CD4-positive, alpha-beta memory T cell (primary cell): ENCODE measurements around the gene SEPTIN2. TPM values are rescaled to one million over a fixed set of nuclear protein-coding genes. Genes with fewer than 3 reads are reported as not detected.
"Not testable (repeated sequence)": the region's sequence is repeated elsewhere in the genome, so short reads cannot be mapped to it uniquely, and the experiment has no call there.

Source experiments
- CTCF ChIA-PET: fragments of 350-600 bp; sonication (Branson Sonifier 250); formaldehyde crosslinking; loops from one replicate; lab custom pipeline; 2021; ENCODE audit warnings: inconsistent platforms; ENCODE audit not compliant: partially characterized antibody; lab: Charles Lee
- POLR2A ChIA-PET: fragments of 350-600 bp; sonication (Branson Sonifier 250); formaldehyde crosslinking; loops from one replicate; lab custom pipeline; 2021; ENCODE audit not compliant: partially characterized antibody; lab: Charles Lee
- DNase-seq, 5 donors: peaks; one replicate each; pipeline versions ENCODE4 v3.0.0 to v3.0.0-alpha.2; 2020 to 2022; ENCODE audit warnings: mixed read lengths in 1 of 5
- H3K27ac ChIP-seq: one replicate; pipeline ENCODE4 v1.7.0; 2013; ENCODE audit warnings: low read depth, low read length
- H3K27me3 ChIP-seq: 2 replicates; pipeline ENCODE4 v1.7.0; 2013; ENCODE audit warnings: mild to moderate bottlenecking, low read length, moderate library complexity; ENCODE audit not compliant: insufficient read depth
- H3K36me3 ChIP-seq: 2 replicates; pipeline ENCODE4 v1.7.0; 2013; ENCODE audit warnings: mild to moderate bottlenecking, low read length, moderate library complexity; ENCODE audit not compliant: insufficient read depth
- H3K4me1 ChIP-seq: 2 replicates; pipeline ENCODE4 v1.7.0; 2013; ENCODE audit warnings: mild to moderate bottlenecking, low read length, moderate library complexity; ENCODE audit not compliant: insufficient read depth
- H3K4me3 ChIP-seq, 2 donors: one replicate each; pipeline ENCODE4 v1.7.0; 2013; ENCODE audit warnings: low read length in 2 of 2, mild to moderate bottlenecking in 1 of 2
- H3K9me3 ChIP-seq, 2 donors: one replicate each; pipeline ENCODE4 v1.7.0; 2013; ENCODE audit warnings: low read length in 2 of 2, control low read depth in 1 of 2; ENCODE audit not compliant: control insufficient read depth in 1 of 2
- H3K27ac Mint-ChIP-seq, 7 donors: one replicate each; pipeline ENCODE4 v1.8.0; 2020 to 2021; ENCODE audit warnings: mixed read lengths in 7 of 7, mild to moderate bottlenecking in 6 of 7, inconsistent platforms in 3 of 7, moderate library complexity in 3 of 7
- H3K27me3 Mint-ChIP-seq, 2 donors: one replicate each; pipeline ENCODE4 v1.8.0; 2020 to 2021; ENCODE audit warnings: mixed read lengths in 2 of 2
- H3K36me3 Mint-ChIP-seq, 2 donors: one replicate each; pipeline ENCODE4 v1.8.0; 2020 to 2021; ENCODE audit warnings: mixed read lengths in 2 of 2, inconsistent platforms in 1 of 2, mild to moderate bottlenecking in 1 of 2
- H3K4me1 Mint-ChIP-seq, 4 donors: one replicate each; pipeline ENCODE4 v1.8.0; 2020 to 2021; ENCODE audit warnings: mixed read lengths in 4 of 4, mild to moderate bottlenecking in 1 of 4
- H3K4me3 Mint-ChIP-seq, 8 donors: one replicate each; pipeline ENCODE4 v1.8.0; 2020 to 2021; ENCODE audit warnings: mixed read lengths in 8 of 8, mild to moderate bottlenecking in 7 of 8, moderate library complexity in 6 of 8, inconsistent platforms in 3 of 8
- H3K9me3 Mint-ChIP-seq, 8 donors: one replicate each; pipeline ENCODE4 v1.8.0; 2020 to 2021; ENCODE audit warnings: mixed read lengths in 8 of 8, mild to moderate bottlenecking in 5 of 8, inconsistent platforms in 3 of 8, moderate library complexity in 1 of 8
- intact Hi-C: fragments of 100-400 bp; cut with micrococcal nuclease; formaldehyde crosslinking; loops from one replicate; pipeline ENCODE4 v1.15.1; 2023
- polyA plus RNA-seq, 2 donors: library from polyadenylated mRNA; unstranded; fragments of 300-500 nt; fragmentation: Illumina TruSeq; gene quantifications; one replicate each; pipeline ENCODE4 v1.2.3, GENCODE V29; 2021
- total RNA-seq, 2 experiments: library from RNA; stranded (reverse); gene quantifications; one replicate each; pipeline ENCODE4 v1.2.3, GENCODE V29; 2021

SEPTIN2 gene
- total and polyA plus RNA-seq, 4 experiments from 2014 or later: 187 to 362 (median 290) TPM

- ChIA-PET POLR2A (no interaction called here), CTCF (interaction anchor here (0.7 kb wide), 1 partner anchor 308 kb away, joined by 4 read pairs; no protein-coding TSS in a partner anchor)
- H3K27me3 ChIP-seq: no peaks in the 10 kb centered on the region
- H3K4me1 ChIP-seq: no peaks in the 10 kb centered on the region
- H3K27ac ChIP-seq: no peak overlapping the region
- H3K36me3 Mint-ChIP-seq: peaks cover 2 to 15% of the 10 kb centered on the region in 2 donors
- intact Hi-C loops: no loop called here
- H3K36me3 ChIP-seq: no peaks in the 10 kb centered on the region
- no peak overlapping the region for H3K27ac Mint-ChIP-seq
- no peak for DNase-seq
- H3K9me3 ChIP-seq: no peaks in the 10 kb centered on the region
- H3K4me3 ChIP-seq: no peak overlapping the region
- peaks cover 0 to 6% (median under 1%) of the 10 kb centered on the region in 4 donors for H3K4me1 Mint-ChIP-seq
- H3K4me3 Mint-ChIP-seq: no peak overlapping the region
- peaks cover 0 to 2% (median 0%) of the 10 kb centered on the region in 8 donors for H3K9me3 Mint-ChIP-seq
- no peaks in the 10 kb centered on the region for H3K27me3 Mint-ChIP-seq
Observed at GRCh38 chr2:241386519-241386918, 70.8 kb downstream of the SEPTIN2 start.

- H3K27ac ChIP-seq: no peak overlapping the region
- H3K36me3 Mint-ChIP-seq: peaks cover 0 to 8% of the 10 kb centered on the region in 2 donors
Observed at GRCh38 chr2:241389697-241390096, 74.0 kb downstream of the SEPTIN2 start.

GRCh38 chr2:241390301-241391206 lies 74.8 kb downstream of the SEPTIN2 start:
- intact Hi-C loops: no loop called here
- H3K9me3 Mint-ChIP-seq: peaks cover 0 to 2% (median 0%) of the 10 kb centered on the region in 8 donors

More at GRCh38 chr2:241389697-241390096, 74.0 kb downstream of the SEPTIN2 start:
- Mint-ChIP-seq H3K4me1 (peaks cover 0 to 1% (median 0%) of the 10 kb centered on the region in 4 donors), H3K27me3 (no peaks in the 10 kb centered on the region), H3K27ac (no peak overlapping the region), H3K4me3 (no peak overlapping the region), H3K9me3 (peaks cover 0 to 2% (median 0%) of the 10 kb centered on the region in 8 donors)
- intact Hi-C loops: no loop called here
- no peak for DNase-seq
- Histone ChIP-seq H3K4me3 (no peak overlapping the region), H3K9me3 (no peaks in the 10 kb centered on the region), H3K36me3 (no peaks in the 10 kb centered on the region), H3K27me3 (no peaks in the 10 kb centered on the region), H3K4me1 (no peaks in the 10 kb centered on the region)
- ChIA-PET CTCF (no interaction called here), POLR2A (no interaction called here)

GRCh38 chr2:241391892-241392665 lies 76.4 kb downstream of the SEPTIN2 start:
- ChIA-PET CTCF (interaction anchor here (1.0 kb wide), 2 partner anchors 101 to 478 kb away, joined by 3 read pairs; no protein-coding TSS in a partner anchor), POLR2A (no interaction called here)
- Histone ChIP-seq H3K4me1 (no peaks in the 10 kb centered on the region), H3K9me3 (no peaks in the 10 kb centered on the region), H3K27ac (no peak overlapping the region), H3K36me3 (no peaks in the 10 kb centered on the region), H3K4me3 (no peak overlapping the region), H3K27me3 (no peaks in the 10 kb centered on the region)
- peaks cover 0 to 1% (median 0%) of the 10 kb centered on the region in 4 donors for H3K4me1 Mint-ChIP-seq
- peaks cover 0 to 2% (median 0%) of the 10 kb centered on the region in 8 donors for H3K9me3 Mint-ChIP-seq
- peaks cover 5 to 6% of the 10 kb centered on the region in 2 donors for H3K36me3 Mint-ChIP-seq
- peak; percentile 6 to 38 (median 14) for DNase-seq
- intact Hi-C loops: no loop called here
- H3K4me3 Mint-ChIP-seq: no peak overlapping the region
- H3K27ac Mint-ChIP-seq: peak overlapping the region in 1 of 7 donors; percentile 11
- no peaks in the 10 kb centered on the region for H3K27me3 Mint-ChIP-seq

More at GRCh38 chr2:241390301-241391206, 74.8 kb downstream of the SEPTIN2 start:
- no peaks in the 10 kb centered on the region for H3K4me1 ChIP-seq
- H3K4me3 ChIP-seq: no peak overlapping the region
- Mint-ChIP-seq H3K36me3 (peaks cover 3 to 10% of the 10 kb centered on the region in 2 donors), H3K27ac (no peak overlapping the region), H3K27me3 (no peaks in the 10 kb centered on the region), H3K4me3 (no peak overlapping the region), H3K4me1 (peaks cover 0 to 1% (median 0%) of the 10 kb centered on the region in 4 donors)
- no peaks in the 10 kb centered on the region for H3K36me3 ChIP-seq
- H3K9me3 ChIP-seq: no peaks in the 10 kb centered on the region
- ChIA-PET POLR2A (no interaction called here), CTCF (interaction anchor here (1.0 to 1.1 kb wide), 4 partner anchors 10 to 539 kb away, joined by 3 read pairs; no protein-coding TSS in a partner anchor)
- H3K27me3 ChIP-seq: no peaks in the 10 kb centered on the region
- no peak for DNase-seq
- no peak overlapping the region for H3K27ac ChIP-seq

- H3K27ac Mint-ChIP-seq, H3K9me3 ChIP-seq, H3K4me1 ChIP-seq, H3K27me3 ChIP-seq, H3K27me3 Mint-ChIP-seq, H3K36me3 Mint-ChIP-seq, DNase-seq, H3K27ac ChIP-seq, H3K4me3 ChIP-seq, H3K36me3 ChIP-seq, H3K4me1 Mint-ChIP-seq, H3K4me3 Mint-ChIP-seq, intact Hi-C loops, H3K9me3 Mint-ChIP-seq: not testable (repeated sequence)
- ChIA-PET CTCF (interaction anchor here (1.0 kb wide), 1 partner anchor 478 kb away, joined by 3 read pairs; no protein-coding TSS in a partner anchor), POLR2A (interaction anchor here (0.7 kb wide), 1 partner anchor 437 kb away, joined by 4 read pairs; no protein-coding TSS in a partner anchor)
Observed at GRCh38 chr2:241392753-241393152, 77.0 kb downstream of the SEPTIN2 start.

- H3K4me1 Mint-ChIP-seq: peaks cover 0 to 1% (median 0%) of the 10 kb centered on the region in 4 donors
- no peak for DNase-seq
- ChIA-PET CTCF (no interaction called here), POLR2A (no interaction called here)
- Histone ChIP-seq H3K27ac (no peak overlapping the region), H3K36me3 (no peaks in the 10 kb centered on the region), H3K4me3 (no peak overlapping the region), H3K9me3 (no peaks in the 10 kb centered on the region), H3K4me1 (no peaks in the 10 kb centered on the region), H3K27me3 (no peaks in the 10 kb centered on the region)
- intact Hi-C loops: no loop called here
- H3K27ac Mint-ChIP-seq: no peak overlapping the region
- peaks cover 5% of the 10 kb centered on the region in 2 donors for H3K36me3 Mint-ChIP-seq
- no peak overlapping the region for H3K4me3 Mint-ChIP-seq
- peaks cover 0 to 2% (median 0%) of the 10 kb centered on the region in 8 donors for H3K9me3 Mint-ChIP-seq
- H3K27me3 Mint-ChIP-seq: no peaks in the 10 kb centered on the region
Observed at GRCh38 chr2:241393524-241394196, 77.9 kb downstream of the SEPTIN2 start.
